Astrocyte of the hippocampus (primary cell): Measurements from ENCODE around the gene CNRIP1.

Source experiments
- DNase-seq: peaks from one replicate; pipeline ENCODE4 v3.0.0; 2011; ENCODE audit warnings: low read depth, low spot score

Gene CNRIP1

GRCh38 chr2:68251187-68251854 is 68.4 kb downstream of the CNRIP1 start:
- peak; percentile 88 for DNase-seq

GRCh38 chr2:68250652-68251186 is 69.0 kb downstream of the CNRIP1 start:
- no peak for DNase-seq

GRCh38 chr2:68250196-68250595 is 69.6 kb downstream of the CNRIP1 start:
- no peak for DNase-seq

GRCh38 chr2:68248806-68249205 is 70.9 kb downstream of the CNRIP1 start:
- DNase-seq: no peak

GRCh38 chr2:68248361-68248760 is 71.4 kb downstream of the CNRIP1 start:
- DNase-seq: no peak

GRCh38 chr2:68246396-68246795 is 73.4 kb downstream of the CNRIP1 start:
- no peak for DNase-seq

GRCh38 chr2:68245672-68246071 is 74.1 kb downstream of the CNRIP1 start:
- DNase-seq: no peak

GRCh38 chr2:68245066-68245465 is 74.7 kb downstream of the CNRIP1 start:
- no peak for DNase-seq

GRCh38 chr2:68244456-68244855 is 75.3 kb downstream of the CNRIP1 start:
- no peak for DNase-seq
